Panc1 (cell line): Measurements from ENCODE around the gene DAAM2.

Source experiments
- CTCF ChIP-seq: fragments of 450-650 bp; IDR thresholded peaks from 2 replicates; pipeline ENCODE4 v1.5.1; 2017; ENCODE audit warnings: mild to moderate bottlenecking
- POLR2AphosphoS5 ChIP-seq: IDR thresholded peaks from 2 replicates; pipeline ENCODE4 v1.6.1; 2012; ENCODE audit warnings: mild to moderate bottlenecking, low read depth, low read length, moderate library complexity

GRCh38 chr6:39830444-39830843 lies 38.3 kb downstream of the DAAM2 start:
- TF ChIP-seq CTCF (no peak), POLR2AphosphoS5 (no peak)
